Neuronal stem cell (in vitro differentiated cells): ENCODE results near the gene STXBP1.

Experiments used
- DNase-seq: peaks from one replicate; pipeline ENCODE4 v3.0.0-alpha.2; 2013; ENCODE audit warnings: low spot score
- H2AFZ ChIP-seq: one replicate; pipeline ENCODE4 v1.6.1; 2013; ENCODE audit warnings: mild to moderate bottlenecking, low read length, inconsistent platforms
- H2AK5ac ChIP-seq: 2 replicates; pipeline ENCODE4 v1.6.1; 2013; ENCODE audit warnings: low read depth, mild to moderate bottlenecking, inconsistent platforms, low read length, moderate library complexity, mixed read lengths
- H2BK120ac ChIP-seq: 2 replicates; pipeline ENCODE4 v1.6.1; 2013; ENCODE audit warnings: low read depth, mild to moderate bottlenecking, inconsistent platforms, low read length, moderate library complexity, mixed read lengths
- H2BK12ac ChIP-seq: one replicate; pipeline ENCODE4 v1.6.1; 2013; ENCODE audit warnings: low read length, inconsistent platforms
- H2BK15ac ChIP-seq: 2 replicates; pipeline ENCODE4 v1.6.1; 2013; ENCODE audit warnings: mild to moderate bottlenecking, low read length, inconsistent platforms, mixed read lengths
- H2BK5ac ChIP-seq: one replicate; pipeline ENCODE4 v1.6.1; 2013; ENCODE audit warnings: inconsistent platforms, mild to moderate bottlenecking, low read length, moderate library complexity
- H3K14ac ChIP-seq: one replicate; pipeline ENCODE4 v1.6.1; 2013; ENCODE audit warnings: low read length, inconsistent platforms
- H3K18ac ChIP-seq: 2 replicates; pipeline ENCODE4 v1.6.1; 2013; ENCODE audit warnings: low read length, inconsistent platforms
- H3K23ac ChIP-seq: 2 replicates; pipeline ENCODE4 v1.6.1; 2013; ENCODE audit warnings: low read depth, mild to moderate bottlenecking, mixed read lengths, low read length, inconsistent platforms; ENCODE audit not compliant: poor library complexity
- H3K27ac ChIP-seq: replicated peaks from 3 replicates; pipeline ENCODE4 v1.5.1; 2013; ENCODE audit warnings: low read length, inconsistent platforms
- H3K27me3 ChIP-seq, 3 experiments: 2 replicates each; pipeline ENCODE4 v1.6.1; 2013; ENCODE audit warnings: low read length in 3 of 3, mild to moderate bottlenecking in 2 of 3, inconsistent platforms in 1 of 3, low read depth in 1 of 3, mixed read lengths in 1 of 3, moderate library complexity in 1 of 3; ENCODE audit not compliant: control insufficient read depth in 3 of 3, insufficient read depth in 3 of 3
- H3K36me3 ChIP-seq, 2 donors: replicated peaks in 1 of 2; 2 replicates each; pipeline ENCODE4 v1.6.1; 2013; ENCODE audit warnings: low read length in 2 of 2; ENCODE audit not compliant: control insufficient read depth in 2 of 2, insufficient read depth in 2 of 2
- H3K4ac ChIP-seq: 2 replicates; pipeline ENCODE4 v1.6.1; 2013; ENCODE audit warnings: inconsistent platforms, mild to moderate bottlenecking, low read length, moderate library complexity
- H3K4me1 ChIP-seq, 2 donors: 1 replicate in 1 of 2; 2 replicates in 1 of 2; pipeline ENCODE4 v1.6.1; 2013; ENCODE audit warnings: low read length in 2 of 2, low read depth in 1 of 2; ENCODE audit not compliant: control insufficient read depth in 2 of 2, insufficient read depth in 1 of 2
- H3K4me2 ChIP-seq: one replicate; pipeline ENCODE4 v1.6.1; 2013; ENCODE audit warnings: mild to moderate bottlenecking, low read length, inconsistent platforms; ENCODE audit not compliant: insufficient read depth, poor library complexity, severe bottlenecking
- H3K4me3 ChIP-seq, 2 donors: 2 replicates each; pipeline ENCODE4 v1.5.1; 2013; ENCODE audit warnings: low read length in 2 of 2, mild to moderate bottlenecking in 2 of 2, inconsistent platforms in 1 of 2, moderate library complexity in 1 of 2
- H3K79me1 ChIP-seq: one replicate; pipeline ENCODE4 v1.6.1; 2013; ENCODE audit warnings: low read depth, mild to moderate bottlenecking, inconsistent platforms, low read length, moderate library complexity
- H3K9ac ChIP-seq: one replicate; pipeline ENCODE4 v1.6.1; 2013; ENCODE audit warnings: mild to moderate bottlenecking, low read depth, low read length, inconsistent platforms; ENCODE audit not compliant: poor library complexity
- H3K9me3 ChIP-seq, 2 donors: replicated peaks in 1 of 2; 2 replicates each; pipeline versions ENCODE3 to v1.6.1; 2013; ENCODE audit warnings: low read length in 2 of 2, mild to moderate bottlenecking in 2 of 2, inconsistent platforms in 1 of 2, low read depth in 1 of 2, mixed read lengths in 1 of 2, moderate library complexity in 1 of 2; ENCODE audit not compliant: control insufficient read depth in 2 of 2, insufficient read depth in 1 of 2
- H4K8ac ChIP-seq: one replicate; pipeline ENCODE4 v1.6.1; 2013; ENCODE audit warnings: low read depth, mild to moderate bottlenecking, inconsistent platforms, low read length, moderate library complexity
- H4K91ac ChIP-seq: one replicate; pipeline ENCODE4 v1.6.1; 2013; ENCODE audit warnings: low read length, low read depth, mild to moderate bottlenecking, inconsistent platforms; ENCODE audit not compliant: poor library complexity
- WGBS, 2 donors: extraction: QIAGEN DNeasy Blood & Tissue Kit; methylation state at CpG; one replicate each; pipeline ENCODE4 v1.1.7; 2013; ENCODE audit warnings: missing lambda C conversion rate in 2 of 2, mixed read lengths in 1 of 2; ENCODE audit not compliant: insufficient read length in 2 of 2, insufficient replicate concordance in 1 of 2; ENCODE audit errors: extremely low coverage in 2 of 2; 5-methylcytosine and 5-hydroxymethylcytosine counted together

The STXBP1 gene

DNA sequence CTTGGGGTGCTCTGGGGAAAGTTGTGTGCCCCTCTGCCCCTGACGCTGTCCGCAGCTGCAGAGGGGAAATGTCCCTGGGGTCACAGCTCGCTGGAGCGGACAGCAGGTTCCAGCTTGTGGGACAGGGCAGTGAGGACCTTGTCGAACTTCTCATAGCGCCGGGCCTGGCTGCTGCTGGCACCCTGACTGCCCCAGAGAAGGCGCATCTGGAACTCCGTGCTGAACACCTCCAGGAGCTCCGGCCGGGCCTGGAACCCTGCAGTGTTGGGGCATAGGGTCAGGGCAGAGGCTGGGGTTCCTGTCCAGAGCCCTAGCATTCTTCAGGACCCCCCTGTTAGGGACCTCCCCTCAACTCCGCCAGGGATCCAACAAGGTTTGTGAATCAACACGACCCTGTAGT lies 126.6 kb downstream of the STXBP1 start:
- peak overlapping the region; percentile 26 for H2BK12ac ChIP-seq
- no peak overlapping the region for H3K23ac ChIP-seq
- H2BK5ac ChIP-seq: peak overlapping the region; percentile 62
- no peak overlapping the region for H3K27ac ChIP-seq
- no peak overlapping the region for H2BK120ac ChIP-seq
- DNase-seq: no peak
- H3K27me3 ChIP-seq: no peaks in the 10 kb centered on the region
- H3K18ac ChIP-seq: peak overlapping the region; percentile 27
- H2AK5ac ChIP-seq: peak overlapping the region; percentile 68
- H3K4me2 ChIP-seq: no peak overlapping the region
- H4K8ac ChIP-seq: no peak overlapping the region
- H2BK15ac ChIP-seq: peak overlapping the region; percentile 39
- peak overlapping the region; percentile 54 for H3K9ac ChIP-seq
- H2AFZ ChIP-seq: no peak overlapping the region
- peaks cover 0 to 2% of the 10 kb centered on the region in 2 donors for H3K36me3 ChIP-seq
- no peaks in the 10 kb centered on the region for H3K79me1 ChIP-seq
- H3K4me3 ChIP-seq: no peak overlapping the region
- H3K4me1 ChIP-seq: peaks cover 11 to 21% of the 10 kb centered on the region in 2 donors
- no peaks in the 10 kb centered on the region for H3K9me3 ChIP-seq
- WGBS, 2 donors: no CpG with 5 or more reads among the region's 13 CpGs
- no peak overlapping the region for H3K14ac ChIP-seq
- H3K4ac ChIP-seq: no peak overlapping the region
- no peak overlapping the region for H4K91ac ChIP-seq

DNA sequence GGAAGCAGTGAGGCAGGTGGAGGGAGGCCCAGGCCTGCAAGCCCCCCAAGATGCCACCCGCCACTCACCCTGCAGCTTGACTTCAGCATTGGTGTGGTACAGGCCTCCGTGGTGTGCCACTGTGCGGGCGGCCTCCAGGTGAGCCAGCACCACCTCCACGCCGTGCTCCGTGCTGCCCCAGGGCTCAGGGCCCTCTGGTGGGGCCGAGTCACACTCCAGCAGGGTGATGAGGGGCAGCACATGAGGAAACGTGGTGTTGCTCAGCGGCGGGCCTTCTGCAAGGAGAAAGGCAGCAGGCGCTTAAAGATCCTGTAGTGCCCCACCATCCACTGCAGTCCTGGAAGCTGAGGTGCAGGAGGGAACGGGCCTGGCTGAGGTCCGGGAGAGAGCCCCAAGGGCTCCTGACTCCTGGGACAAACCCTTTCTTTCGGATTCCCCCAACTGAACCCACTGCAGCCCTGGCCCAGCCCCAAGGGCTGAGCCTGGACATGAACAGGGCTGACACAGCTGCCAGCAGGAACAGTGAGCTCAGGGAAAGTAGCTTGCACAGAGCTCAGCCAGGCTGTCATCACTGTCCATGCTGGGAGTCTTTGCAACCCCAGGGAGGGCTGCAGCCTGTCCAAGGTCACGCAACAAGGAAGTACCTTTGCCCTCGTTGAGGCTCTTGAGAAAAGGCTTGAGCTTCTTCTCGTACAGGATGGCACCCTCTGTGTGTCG lies 127.7 kb downstream of the STXBP1 start:
- no peak overlapping the region for H2BK15ac ChIP-seq
- WGBS, 2 donors: no CpG with 5 or more reads among the region's 19 CpGs

DNA sequence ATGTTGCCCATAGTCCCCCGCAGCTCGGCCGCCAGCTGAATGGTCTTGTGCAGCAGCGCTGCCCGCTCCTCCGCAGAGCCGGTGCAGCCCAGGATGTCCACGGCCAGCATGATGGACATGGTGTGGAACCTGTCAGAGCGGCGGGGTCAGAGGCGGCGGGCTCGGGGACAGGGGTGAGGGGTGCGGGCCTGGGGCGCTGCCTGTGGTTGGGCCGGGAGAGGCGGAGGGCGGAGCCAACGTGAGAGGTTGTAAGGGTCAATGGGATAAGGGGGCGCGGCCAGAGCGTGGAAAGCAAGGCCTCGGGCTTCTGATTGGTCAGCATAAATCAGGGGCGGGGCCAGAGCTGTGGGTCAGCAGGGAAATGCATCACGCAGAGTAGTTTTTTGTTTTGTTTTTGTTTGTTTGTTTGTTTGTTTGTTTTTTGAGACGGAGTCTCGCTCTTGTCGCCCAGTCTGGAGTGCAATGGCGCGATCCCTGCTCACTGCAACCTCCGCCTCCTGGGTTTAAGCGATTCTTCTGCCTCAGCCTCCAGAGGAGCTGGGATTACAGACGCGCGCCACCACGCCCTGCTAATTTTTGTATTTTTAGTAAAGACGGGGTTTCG lies 129.9 kb downstream of the STXBP1 start:
- H3K4me3 ChIP-seq: peak overlapping the region; percentile 43 to 72

More for the DNA sequence above, 127.7 kb downstream of the STXBP1 start:
- Histone ChIP-seq H3K9me3 (no peaks in the 10 kb centered on the region), H2BK120ac (no peak overlapping the region), H2BK12ac (no peak overlapping the region), H3K18ac (no peak overlapping the region), H2AFZ (peak overlapping the region; percentile 32), H3K4ac (no peak overlapping the region), H2AK5ac (peak overlapping the region; percentile 74), H3K14ac (no peak overlapping the region), H3K9ac (no peak overlapping the region), H3K79me1 (no peaks in the 10 kb centered on the region), H3K27me3 (peaks cover 0 to 3% (median 0%) of the 10 kb centered on the region in 3 experiments), H3K4me1 (peaks cover 8 to 17% of the 10 kb centered on the region in 2 donors), H2BK5ac (peak overlapping the region; percentile 49), H3K27ac (no peak overlapping the region), H3K36me3 (peaks cover 0 to 6% of the 10 kb centered on the region in 2 donors), H3K4me3 (no peak overlapping the region), H4K91ac (peak overlapping the region; percentile 68), H4K8ac (no peak overlapping the region), H3K4me2 (no peak overlapping the region), H3K23ac (peak overlapping the region; percentile 35)
- no peak for DNase-seq

More for the DNA sequence above, 129.9 kb downstream of the STXBP1 start:
- Histone ChIP-seq H2BK5ac (no peak overlapping the region), H3K4ac (no peak overlapping the region), H2BK120ac (no peak overlapping the region), H2BK12ac (no peak overlapping the region), H4K91ac (no peak overlapping the region), H3K9me3 (no peaks in the 10 kb centered on the region), H3K79me1 (no peaks in the 10 kb centered on the region), H3K4me2 (peak overlapping the region; percentile 99), H3K18ac (peak overlapping the region; percentile 92), H3K36me3 (peaks cover 0 to 6% of the 10 kb centered on the region in 2 donors), H2AFZ (peak overlapping the region; percentile 89), H3K27ac (no peak overlapping the region), H2AK5ac (no peak overlapping the region), H2BK15ac (no peak overlapping the region), H4K8ac (no peak overlapping the region), H3K4me1 (peaks cover 2 to 9% of the 10 kb centered on the region in 2 donors), H3K27me3 (peaks cover 0 to 10% (median 0%) of the 10 kb centered on the region in 3 experiments), H3K23ac (no peak overlapping the region), H3K14ac (no peak overlapping the region), H3K9ac (peak overlapping the region; percentile 83)
- no CpG with 5 or more reads among the region's 38 CpGs for WGBS, 2 donors
- peak; percentile 91 for DNase-seq
